Stimulated activated CD8-positive, alpha-beta memory T cell treated with anti-CD3 and anti-CD28 coated beads, Interleukin-4, amount 100 ng/mL, for 24 hours (primary cell): Measurements from ENCODE around the gene IL12B.
"Not testable (repeated sequence)": the region's sequence is repeated elsewhere in the genome, so short reads cannot be mapped to it uniquely, and the experiment has no call there.

Source experiments
- DNase-seq: peaks from one replicate; pipeline ENCODE4 v3.0.0-alpha.2; 2020; ENCODE audit warnings: low read depth

Gene IL12B

GRCh38 chr5:159294921-159295320 lies 35.4 kb downstream of the IL12B start:
- no peak for DNase-seq

DNA sequence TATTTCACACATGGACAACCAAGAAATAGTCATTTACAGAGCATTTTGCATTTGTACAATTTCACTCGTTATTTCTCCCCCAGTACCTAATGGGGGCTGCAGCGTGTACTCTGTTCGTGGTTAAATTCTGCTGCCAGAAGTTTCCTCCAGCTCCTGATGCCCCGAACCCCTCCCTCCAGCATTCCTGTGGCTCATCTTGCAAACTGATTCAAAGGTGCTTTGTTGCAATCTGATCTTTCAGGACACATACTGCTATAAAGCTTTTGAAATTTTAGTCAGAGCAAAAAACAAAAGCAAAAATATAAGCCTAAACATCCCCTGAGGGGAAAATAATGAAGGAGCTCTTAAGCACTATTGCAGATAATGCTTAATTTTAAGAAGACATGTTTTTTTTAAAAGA lies 39.5 kb downstream of the IL12B start:
- DNase-seq: no peak

DNA sequence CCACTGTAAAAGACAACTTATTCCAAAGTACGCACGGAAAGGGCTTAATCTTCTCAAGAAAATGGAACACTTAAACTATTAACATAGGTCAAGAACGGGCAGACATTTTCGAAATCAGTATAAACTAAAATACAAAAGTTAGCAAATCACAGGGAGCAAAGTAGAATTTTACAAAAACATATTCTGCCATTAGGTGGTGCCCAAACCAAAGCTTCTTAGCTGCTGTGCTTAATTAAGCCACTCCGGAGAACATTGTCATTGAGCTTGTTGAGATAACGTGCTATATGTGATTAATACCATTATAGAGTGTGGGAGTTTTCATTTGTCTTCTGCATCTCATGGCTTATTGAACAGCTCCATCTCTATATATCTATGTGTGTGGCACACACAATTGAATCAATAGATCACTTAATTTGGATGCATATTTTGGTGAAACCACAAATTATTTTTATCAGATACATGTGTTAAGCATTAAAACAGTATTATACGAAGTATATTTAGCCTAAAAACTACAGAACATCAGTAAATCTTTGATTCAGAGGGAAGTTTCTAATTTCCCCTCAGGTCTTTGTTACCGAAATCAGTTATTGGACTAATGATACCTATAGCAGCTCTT lies 43.8 kb downstream of the IL12B start:
- DNase-seq: no peak

GRCh38 chr5:159274676-159275075 lies 55.6 kb downstream of the IL12B start:
- no peak for DNase-seq

DNA sequence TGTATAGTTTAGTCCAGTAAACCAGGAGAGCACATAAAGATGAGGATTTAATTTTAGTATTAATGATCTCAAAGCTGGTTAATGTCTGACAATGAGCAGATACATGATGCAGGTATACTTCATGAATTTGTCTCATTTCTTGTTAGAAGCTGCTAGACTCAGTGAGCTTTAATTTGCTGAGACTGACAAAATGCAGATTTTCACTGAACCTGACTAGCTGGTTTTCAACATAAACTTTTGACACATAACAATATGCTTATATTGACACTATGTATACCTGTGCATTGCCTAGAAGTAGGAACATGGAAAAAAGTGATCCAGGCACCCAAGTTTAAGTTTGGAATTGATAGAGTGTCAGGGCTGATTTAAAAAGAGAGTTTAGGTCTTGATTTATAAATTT lies 56.4 kb downstream of the IL12B start:
- DNase-seq: no peak

GRCh38 chr5:159269723-159270122 lies 60.6 kb downstream of the IL12B start:
- no peak for DNase-seq

GRCh38 chr5:159266764-159267163 lies 63.5 kb downstream of the IL12B start:
- DNase-seq: not testable (repeated sequence)
